Measurements from ENCODE around the gene MYH10.

The MYH10 gene

GRCh38 chr17:8438441-8438840 lies 192.1 kb downstream of the MYH10 start:
- no peak for DNase-seq

- DNase-seq = no peak
These were observed 193.7 kb downstream of the MYH10 start for GRCh38 chr17:8436844-8437171.

GRCh38 chr17:8436169-8436843 lies 194.2 kb downstream of the MYH10 start:
- DNase-seq = peak; percentile 63

- peak; percentile 98 for DNase-seq
These were observed 195.0 kb downstream of the MYH10 start, which contains the start of gene NDEL1 for GRCh38 chr17:8435245-8436168. Gene NDEL1 (plus strand): TSS chr17:8435884. CDS start chr17:8444272, 8,388 bp downstream.

- peak; percentile 24 for DNase-seq
These were observed 199.6 kb downstream of the MYH10 start for GRCh38 chr17:8430966-8431365.

GRCh38 chr17:8426802-8427201 lies 203.7 kb downstream of the MYH10 start:
- DNase-seq = no peak

GRCh38 chr17:8426094-8426720 lies 204.3 kb downstream of the MYH10 start:
- DNase-seq = no peak
